ENCODE measurements around the gene LYL1. TPM values are rescaled to one million over a fixed set of nuclear protein-coding genes. Genes with fewer than 3 reads are reported as not detected.
A peak's percentile ranks its signal among the peaks of the same experiment; 100 is the strongest.

Gene LYL1
- total and polyA plus RNA-seq, 2 of the 13 experiments (the other 11 are each of a cell fraction or from before 2014, with no cell fraction given), result 0.75 to 0.92 TPM

DNA sequence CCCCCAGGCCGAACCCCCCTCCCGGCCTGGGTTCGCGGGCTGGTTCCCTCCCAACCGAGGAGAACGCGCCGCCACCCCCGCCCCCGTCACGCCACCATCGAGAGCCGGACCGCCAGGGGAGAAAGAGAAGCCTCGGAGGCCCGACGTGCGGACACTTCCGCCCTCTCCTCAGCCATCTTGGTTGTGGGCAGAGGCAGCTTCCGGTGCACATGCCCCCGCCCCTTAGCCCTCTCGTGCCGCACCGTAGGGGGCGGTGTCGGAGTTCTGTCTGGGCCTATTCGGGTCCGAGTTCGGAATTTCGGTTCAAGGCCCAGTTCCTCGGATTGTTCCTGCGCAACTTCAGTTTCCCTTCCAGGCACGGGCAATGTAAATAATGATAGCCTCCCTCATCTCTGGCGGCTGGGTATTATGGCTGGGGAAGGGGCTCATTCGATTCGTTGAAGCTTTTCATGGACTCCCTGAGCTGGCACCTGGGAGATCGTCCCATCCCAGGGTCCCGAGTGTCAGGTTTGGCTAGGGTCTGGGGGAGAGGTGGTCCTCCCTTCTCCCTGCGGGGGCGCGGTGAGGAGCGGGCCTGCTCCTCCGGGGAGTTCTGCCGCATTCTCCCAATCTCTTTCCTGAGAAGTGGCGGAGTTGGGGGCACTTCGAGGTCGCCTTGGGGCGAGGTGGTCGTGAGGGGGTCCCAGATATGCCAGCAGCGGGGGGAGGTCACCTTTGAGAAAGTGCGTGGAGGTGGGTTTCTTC lies 47.7 kb upstream of the LYL1 start, which contains the start of the genes IER2 and STX10 (continued):
- TF ChIP-seq, protein P1, sequence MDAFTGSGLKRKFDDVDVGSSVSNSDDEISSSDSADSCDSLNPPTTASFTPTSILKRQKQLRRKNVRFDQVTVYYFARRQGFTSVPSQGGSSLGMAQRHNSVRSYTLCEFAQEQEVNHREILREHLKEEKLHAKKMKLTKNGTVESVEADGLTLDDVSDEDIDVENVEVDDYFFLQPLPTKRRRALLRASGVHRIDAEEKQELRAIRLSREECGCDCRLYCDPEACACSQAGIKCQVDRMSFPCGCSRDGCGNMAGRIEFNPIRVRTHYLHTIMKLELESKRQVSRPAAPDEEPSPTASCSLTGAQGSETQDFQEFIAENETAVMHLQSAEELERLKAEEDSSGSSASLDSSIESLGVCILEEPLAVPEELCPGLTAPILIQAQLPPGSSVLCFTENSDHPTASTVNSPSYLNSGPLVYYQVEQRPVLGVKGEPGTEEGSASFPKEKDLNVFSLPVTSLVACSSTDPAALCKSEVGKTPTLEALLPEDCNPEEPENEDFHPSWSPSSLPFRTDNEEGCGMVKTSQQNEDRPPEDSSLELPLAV (CRISPR knock-in tag; conservative IDR thresholded peaks at IDR 0.05; ENCODE audit: low read depth), result no peak
- TF ChIP-seq ZSCAN20 (CRISPR knock-in tag; IDR thresholded peaks at IDR 0.05; ENCODE audit: borderline replicate concordance) (no peak), ZNF234 (CRISPR knock-in tag; conservative IDR thresholded peaks at IDR 0.05) (no peak), ZNF235 (CRISPR knock-in tag; IDR thresholded peaks at IDR 0.05; ENCODE audit: borderline replicate concordance) (no peak; the same call in 1 of the 2 replicates), REL (CRISPR knock-in tag; conservative IDR thresholded peaks at IDR 0.05) (0 out of 2 replicates have a peak, but pooled peaks have one; percentile 52), MBD4 (IDR thresholded peaks at IDR 0.05; ENCODE audit: borderline replicate concordance, low read length) (no peak), ZNF367 (CRISPR knock-in tag; IDR thresholded peaks at IDR 0.05; ENCODE audit: borderline replicate concordance) (no peak), ZNF567 (CRISPR knock-in tag; IDR thresholded peaks at IDR 0.05; ENCODE audit: borderline replicate concordance) (no peak; the same call in 1 of the 2 replicates), SALL2 (CRISPR knock-in tag; IDR thresholded peaks at IDR 0.05) (peak; percentile 51; the same call in 1 of the 2 replicates), RCOR2 (CRISPR knock-in tag; IDR thresholded peaks at IDR 0.05) (peak; percentile 55; the same call in 1 of the 2 replicates), ZNF496 (CRISPR knock-in tag; IDR thresholded peaks at IDR 0.05; ENCODE audit: insufficient replicate concordance) (no peak)
- TF ChIP-seq, protein P2, sequence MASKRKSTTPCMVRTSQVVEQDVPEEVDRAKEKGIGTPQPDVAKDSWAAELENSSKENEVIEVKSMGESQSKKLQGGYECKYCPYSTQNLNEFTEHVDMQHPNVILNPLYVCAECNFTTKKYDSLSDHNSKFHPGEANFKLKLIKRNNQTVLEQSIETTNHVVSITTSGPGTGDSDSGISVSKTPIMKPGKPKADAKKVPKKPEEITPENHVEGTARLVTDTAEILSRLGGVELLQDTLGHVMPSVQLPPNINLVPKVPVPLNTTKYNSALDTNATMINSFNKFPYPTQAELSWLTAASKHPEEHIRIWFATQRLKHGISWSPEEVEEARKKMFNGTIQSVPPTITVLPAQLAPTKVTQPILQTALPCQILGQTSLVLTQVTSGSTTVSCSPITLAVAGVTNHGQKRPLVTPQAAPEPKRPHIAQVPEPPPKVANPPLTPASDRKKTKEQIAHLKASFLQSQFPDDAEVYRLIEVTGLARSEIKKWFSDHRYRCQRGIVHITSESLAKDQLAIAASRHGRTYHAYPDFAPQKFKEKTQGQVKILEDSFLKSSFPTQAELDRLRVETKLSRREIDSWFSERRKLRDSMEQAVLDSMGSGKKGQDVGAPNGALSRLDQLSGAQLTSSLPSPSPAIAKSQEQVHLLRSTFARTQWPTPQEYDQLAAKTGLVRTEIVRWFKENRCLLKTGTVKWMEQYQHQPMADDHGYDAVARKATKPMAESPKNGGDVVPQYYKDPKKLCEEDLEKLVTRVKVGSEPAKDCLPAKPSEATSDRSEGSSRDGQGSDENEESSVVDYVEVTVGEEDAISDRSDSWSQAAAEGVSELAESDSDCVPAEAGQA (IDR thresholded peaks at IDR 0.05; ENCODE audit: low read depth), result peak; percentile 95
- TF ChIP-seq, protein P2 (CRISPR knock-in tag; IDR thresholded peaks at IDR 0.05; ENCODE audit: borderline replicate concordance), result no peak
- TF ChIP-seq, protein P3, sequence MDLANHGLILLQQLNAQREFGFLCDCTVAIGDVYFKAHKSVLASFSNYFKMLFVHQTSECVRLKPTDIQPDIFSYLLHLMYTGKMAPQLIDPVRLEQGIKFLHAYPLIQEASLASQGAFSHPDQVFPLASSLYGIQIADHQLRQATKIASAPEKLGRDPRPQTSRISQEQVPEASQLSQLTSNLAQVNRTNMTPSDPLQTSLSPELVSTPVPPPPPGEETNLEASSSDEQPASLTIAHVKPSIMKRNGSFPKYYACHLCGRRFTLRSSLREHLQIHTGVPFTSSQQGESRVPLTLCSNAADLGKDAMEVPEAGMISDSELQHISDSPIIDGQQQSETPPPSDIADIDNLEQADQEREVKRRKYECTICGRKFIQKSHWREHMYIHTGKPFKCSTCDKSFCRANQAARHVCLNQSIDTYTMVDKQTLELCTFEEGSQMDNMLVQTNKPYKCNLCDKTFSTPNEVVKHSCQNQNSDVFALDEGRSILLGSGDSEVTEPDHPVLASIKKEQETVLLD (CRISPR knock-in tag; IDR thresholded peaks at IDR 0.05; ENCODE audit: low read depth), result peak; percentile 88
- TF ChIP-seq, protein P4, sequence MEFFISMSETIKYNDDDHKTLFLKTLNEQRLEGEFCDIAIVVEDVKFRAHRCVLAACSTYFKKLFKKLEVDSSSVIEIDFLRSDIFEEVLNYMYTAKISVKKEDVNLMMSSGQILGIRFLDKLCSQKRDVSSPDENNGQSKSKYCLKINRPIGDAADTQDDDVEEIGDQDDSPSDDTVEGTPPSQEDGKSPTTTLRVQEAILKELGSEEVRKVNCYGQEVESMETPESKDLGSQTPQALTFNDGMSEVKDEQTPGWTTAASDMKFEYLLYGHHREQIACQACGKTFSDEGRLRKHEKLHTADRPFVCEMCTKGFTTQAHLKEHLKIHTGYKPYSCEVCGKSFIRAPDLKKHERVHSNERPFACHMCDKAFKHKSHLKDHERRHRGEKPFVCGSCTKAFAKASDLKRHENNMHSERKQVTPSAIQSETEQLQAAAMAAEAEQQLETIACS (CRISPR knock-in tag; IDR thresholded peaks at IDR 0.05), result 0 out of 2 replicates have a peak, but pooled peaks have one; percentile 1
